HG03457 (cell line): ENCODE measurements around the gene ACAP1.

Experiments
- ATAC-seq: cut with Tn5 transposase; IDR thresholded peaks from one replicate; pipeline ENCODE4 v1.9.1; 2021; ENCODE audit warnings: moderate number of reproducible peaks; ENCODE audit not compliant: unreplicated experiment

The ACAP1 gene

GRCh38 chr17:7383742-7384488, 47.6 kb downstream of the ACAP1 start:
- ATAC-seq = no peak

GRCh38 chr17:7384489-7385081, 48.3 kb downstream of the ACAP1 start:
- no peak for ATAC-seq

DNA sequence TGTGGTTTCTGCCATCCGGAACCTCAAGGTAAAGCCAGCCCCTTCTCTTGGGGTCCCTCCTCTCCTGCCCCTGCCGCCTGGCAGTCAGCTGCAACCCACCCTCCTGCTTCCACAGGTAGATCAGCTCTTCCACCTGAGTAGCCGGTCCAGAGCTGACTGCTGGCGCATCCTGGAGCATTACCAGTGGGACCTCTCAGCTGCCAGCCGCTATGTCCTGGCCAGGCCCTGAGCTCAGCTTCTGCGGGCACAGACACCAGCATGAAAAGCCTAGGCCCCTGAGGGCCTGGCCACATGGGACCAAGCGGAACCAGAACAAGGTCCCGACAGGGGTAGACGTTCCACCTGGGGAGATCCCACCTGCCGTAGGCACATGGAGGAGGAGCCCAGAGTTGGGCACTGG, 52.5 kb downstream of the ACAP1 start:
- no peak for ATAC-seq

DNA sequence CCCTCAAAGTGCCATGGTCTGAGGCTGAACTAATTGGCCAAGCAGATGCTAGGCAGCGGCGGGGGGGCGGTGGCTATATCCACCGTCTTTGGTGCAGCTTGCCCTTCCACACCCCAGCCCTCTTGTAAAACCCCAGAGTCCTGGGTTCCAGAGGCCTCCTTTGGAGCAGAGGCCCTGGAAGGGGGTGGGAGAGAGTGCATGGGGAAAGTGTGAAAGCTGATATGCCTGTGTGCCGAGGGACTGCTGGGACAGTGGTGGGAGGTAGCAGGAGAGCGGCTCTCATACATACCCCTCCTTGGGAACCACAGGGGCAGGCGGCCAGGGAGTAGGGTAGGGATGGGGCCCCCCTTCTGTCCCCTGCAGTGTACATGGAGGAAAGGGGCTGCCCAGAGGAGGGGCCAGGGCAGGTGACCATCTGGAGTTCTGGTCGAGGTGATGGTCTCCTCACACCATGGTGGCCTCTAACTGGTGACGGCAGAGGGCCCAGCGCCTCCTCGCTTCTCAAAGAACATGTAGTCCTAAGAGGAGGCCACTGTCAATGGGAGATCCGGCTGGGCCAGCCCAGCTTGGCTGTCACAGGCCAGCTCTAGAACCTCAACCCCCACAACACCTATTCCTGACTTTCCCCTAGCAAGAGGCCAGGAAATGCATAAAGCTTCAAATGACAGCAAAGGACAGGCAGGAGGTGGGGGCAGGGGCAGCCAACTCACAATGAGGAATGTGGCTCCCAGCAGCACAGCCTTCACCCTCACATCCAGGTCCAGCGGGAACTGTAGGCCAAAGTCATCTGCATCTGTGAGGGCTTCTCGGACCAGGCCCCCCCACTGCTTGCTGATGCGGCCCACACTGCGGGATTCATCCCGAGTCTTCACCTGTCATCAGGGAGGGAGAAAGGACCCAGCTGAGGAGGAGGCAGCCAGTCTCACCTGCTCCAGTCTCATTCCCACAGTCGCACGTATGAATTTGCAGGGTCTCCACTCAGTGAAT, 53.9 kb downstream of the ACAP1 start:
- ATAC-seq = no peak

- ATAC-seq = no peak
Observed at GRCh38 chr17:7391307-7391706, 55.0 kb downstream of the ACAP1 start.

DNA sequence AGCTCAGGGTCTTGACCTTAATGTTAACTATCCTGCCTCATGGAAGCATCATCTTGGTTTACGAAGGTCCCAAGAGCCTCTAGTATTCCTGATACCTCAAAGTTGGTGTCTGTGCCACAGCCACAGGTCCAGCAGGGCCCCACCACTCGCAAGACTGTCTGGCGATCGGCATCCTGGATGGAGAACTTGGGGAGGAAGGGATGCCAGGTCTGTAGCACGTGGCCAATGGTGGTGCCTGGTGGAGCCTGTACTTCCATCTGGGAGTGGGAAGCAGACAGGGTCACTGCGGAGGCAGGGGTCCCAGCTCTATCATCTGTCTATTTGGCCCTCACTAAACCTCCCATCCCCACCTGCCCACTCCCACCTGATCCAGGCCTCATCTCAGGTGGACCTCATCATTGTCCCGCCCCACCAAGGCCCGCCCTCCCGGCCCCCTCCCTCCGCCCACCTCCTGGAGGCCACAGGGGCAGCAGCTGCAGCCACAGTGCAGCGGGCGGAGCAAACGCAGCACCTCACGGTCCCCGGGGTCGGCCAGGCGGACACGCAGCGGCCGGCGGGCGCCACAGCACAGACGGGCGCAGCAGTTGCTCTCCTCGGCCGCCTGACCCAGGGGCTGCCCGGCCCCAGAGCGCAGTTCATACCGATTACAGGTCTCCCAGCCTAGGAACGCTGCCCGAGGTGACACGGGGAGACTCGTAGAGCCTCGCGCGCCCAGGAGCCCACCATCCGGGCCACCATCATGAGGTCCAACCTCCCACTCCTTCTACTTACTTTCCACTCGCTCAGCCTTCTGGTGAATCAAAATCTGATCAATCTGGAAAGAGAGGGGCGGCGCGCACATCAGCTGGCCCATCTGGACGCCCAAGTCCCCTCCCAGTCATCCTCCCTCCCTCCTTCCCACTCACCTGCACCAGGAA, 56.6 kb downstream of the ACAP1 start:
- ATAC-seq = no peak

DNA sequence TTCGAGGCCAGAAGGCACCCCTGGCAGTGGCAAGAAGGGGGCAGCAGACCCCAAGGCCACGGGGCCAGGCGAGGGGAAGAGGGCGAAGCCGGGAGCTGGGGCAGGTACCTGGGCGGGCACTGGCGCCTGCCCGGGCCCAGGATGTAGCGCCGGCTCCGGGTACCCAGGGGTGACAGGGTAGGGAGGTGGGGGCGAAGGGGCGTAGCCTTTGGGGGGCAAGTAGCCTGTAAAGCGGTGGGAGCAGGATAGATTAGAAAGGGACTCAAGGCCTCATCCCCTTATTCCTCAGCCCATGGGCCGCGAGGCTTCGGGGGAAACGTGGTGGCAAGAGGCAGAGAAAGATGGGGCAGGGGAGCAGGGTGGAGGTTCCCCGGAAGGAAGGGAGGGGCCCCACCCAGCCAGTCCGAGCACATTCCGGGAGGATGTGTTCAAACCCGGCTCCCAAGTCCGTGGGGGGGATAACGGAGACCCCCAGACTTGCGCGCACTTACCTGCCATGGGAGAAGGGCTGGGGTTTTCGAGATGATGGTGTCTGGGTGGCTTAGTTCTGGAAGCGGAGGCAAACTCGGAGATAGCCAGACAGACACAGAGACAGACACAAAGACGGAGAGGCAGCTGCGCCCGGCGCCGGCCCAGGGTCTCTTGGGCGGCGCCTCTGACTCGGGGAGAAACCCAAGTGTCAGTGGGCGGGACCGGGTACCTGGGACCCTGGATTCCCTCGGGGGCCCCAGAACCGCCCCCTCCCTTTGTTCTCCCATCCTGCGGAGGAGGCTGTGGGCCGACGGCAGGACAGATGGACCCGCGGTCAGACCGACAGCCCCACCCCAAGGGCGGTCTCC, 57.5 kb downstream of the ACAP1 start:
- no peak for ATAC-seq

DNA sequence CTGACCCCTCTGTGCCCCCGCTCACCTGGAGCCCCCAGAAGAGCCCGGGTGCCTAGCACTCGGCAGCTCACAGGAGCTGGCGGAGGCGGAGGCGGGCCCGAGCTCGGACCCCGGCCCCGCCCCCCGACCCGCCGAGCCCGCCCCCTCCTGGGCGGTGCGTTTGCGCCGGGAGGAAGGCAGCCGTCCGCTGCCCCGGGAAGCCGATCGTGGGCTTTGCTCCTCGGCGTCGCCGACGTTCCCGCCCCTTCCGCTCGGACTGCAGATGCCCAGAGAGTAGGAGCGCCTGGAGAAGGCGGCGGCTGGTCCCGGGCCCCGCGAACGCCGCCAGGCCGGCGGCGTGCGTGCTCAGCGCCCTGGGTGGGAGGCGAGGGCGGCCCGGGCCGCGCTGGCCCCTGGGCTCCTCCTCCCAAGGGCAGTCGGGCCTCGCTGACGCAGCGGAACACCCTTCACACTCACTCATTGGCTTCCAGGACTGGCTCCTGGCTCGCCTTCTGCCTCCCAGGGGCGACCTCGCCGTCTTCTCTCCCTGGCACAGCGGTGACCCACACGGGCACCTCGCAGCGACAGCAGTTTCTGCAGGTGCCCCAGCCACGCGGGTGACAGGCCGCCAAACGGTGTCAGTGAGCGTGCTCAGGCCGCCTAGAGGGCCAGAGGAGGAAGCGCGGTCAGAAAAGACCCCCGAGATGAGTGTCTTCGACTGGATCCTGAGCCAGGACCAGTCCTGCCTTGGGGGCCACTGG, 58.3 kb downstream of the ACAP1 start, which contains the start of gene PLSCR3:
Gene PLSCR3, minus strand, starts transcription at position 74 of the 740 bp plus-strand sequence. CDS start 415 bp downstream, outside the sequence.
- no peak for ATAC-seq

- no peak for ATAC-seq
Observed at GRCh38 chr17:7396147-7396546, 59.8 kb downstream of the ACAP1 start.

GRCh38 chr17:7398612-7399011, 62.3 kb downstream of the ACAP1 start:
- no peak for ATAC-seq
